GM04503 (cell line): ENCODE data around the gene GAREM1.

Experiments
- DNase-seq: peaks from one replicate; pipeline ENCODE4 v3.0.0-alpha.2; 2012; ENCODE audit warnings: low read depth

The GAREM1 gene

GRCh38 chr18:32459361-32460101 is 11.2 kb downstream of the GAREM1 start:
- DNase-seq: no peak

GRCh38 chr18:32455361-32455760 is 15.3 kb downstream of the GAREM1 start:
- DNase-seq: no peak

DNA sequence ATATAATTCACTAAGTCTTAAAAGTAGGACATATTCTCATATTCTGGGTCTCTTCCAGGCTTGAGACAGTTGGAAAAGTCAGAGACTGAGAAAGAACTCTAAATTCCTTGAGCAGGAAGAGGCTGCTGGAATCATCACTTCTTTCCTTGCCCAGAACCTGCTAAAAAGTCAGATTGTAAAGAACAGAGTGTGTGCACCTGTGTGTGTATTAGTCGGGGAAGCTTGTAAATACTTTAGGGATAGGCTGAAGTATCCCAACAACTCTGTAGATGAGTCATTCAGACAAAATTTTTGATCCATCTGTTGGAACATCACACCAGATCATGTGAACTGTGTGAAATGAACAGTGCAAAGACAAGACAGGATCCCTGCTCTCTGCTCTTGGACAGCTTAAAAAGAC is 16.1 kb downstream of the GAREM1 start:
- no peak for DNase-seq

DNA sequence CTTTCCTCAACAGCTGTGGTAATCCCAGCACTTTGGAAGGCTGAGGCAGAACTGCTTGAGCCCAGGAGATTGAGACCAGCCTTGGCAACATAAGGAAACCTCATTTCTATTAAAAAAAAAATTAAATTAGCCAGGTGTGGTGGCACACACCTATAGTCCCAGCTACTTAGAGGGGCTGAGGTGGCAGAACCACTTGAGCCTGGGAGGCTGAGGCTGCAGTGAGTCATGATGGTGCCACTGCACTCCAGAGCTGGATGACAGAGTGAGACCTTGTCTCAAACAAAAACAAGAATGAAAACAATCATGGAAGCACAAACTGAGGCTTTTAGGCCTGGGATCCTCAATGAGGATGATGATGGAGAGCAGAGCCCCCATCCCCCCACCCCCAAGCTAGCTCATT is 19.8 kb downstream of the GAREM1 start:
- DNase-seq: no peak

DNA sequence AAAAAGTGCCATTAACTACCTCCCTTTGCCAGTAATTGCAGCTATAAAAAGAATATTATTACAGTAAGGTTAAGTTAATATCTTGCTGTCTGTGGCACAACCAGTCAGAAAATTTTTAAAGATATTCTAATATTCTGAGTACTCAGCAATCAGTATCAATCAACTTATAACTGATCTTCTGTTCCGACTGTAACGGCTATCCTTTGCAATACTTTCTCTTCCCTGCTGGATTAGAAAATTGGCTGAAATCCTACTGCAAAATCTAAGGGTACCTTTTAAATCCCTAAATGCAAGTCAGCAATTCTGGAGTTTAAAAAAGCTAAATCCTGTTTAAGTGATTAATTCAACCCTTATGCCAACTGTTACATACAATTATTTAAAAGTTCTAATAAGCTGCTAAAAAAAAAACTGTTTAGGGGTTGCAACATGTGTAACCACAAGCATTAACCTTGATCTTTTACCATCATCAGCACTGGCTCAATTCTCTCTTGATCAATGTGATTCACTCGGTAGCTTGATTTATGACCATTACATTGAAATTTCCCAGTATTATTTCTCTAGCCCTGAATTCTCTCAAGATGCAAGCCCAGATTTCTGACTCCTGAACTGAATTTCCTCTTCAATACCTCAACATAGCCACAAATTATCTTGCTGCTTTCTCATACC is 20.5 kb downstream of the GAREM1 start:
- no peak for DNase-seq

- DNase-seq: no peak
These were observed 23.9 kb downstream of the GAREM1 start for GRCh38 chr18:32446780-32447179.

- DNase-seq: no peak
These were observed 24.8 kb downstream of the GAREM1 start for GRCh38 chr18:32445846-32446245.

GRCh38 chr18:32443706-32444215 is 26.9 kb downstream of the GAREM1 start:
- no peak for DNase-seq

DNA sequence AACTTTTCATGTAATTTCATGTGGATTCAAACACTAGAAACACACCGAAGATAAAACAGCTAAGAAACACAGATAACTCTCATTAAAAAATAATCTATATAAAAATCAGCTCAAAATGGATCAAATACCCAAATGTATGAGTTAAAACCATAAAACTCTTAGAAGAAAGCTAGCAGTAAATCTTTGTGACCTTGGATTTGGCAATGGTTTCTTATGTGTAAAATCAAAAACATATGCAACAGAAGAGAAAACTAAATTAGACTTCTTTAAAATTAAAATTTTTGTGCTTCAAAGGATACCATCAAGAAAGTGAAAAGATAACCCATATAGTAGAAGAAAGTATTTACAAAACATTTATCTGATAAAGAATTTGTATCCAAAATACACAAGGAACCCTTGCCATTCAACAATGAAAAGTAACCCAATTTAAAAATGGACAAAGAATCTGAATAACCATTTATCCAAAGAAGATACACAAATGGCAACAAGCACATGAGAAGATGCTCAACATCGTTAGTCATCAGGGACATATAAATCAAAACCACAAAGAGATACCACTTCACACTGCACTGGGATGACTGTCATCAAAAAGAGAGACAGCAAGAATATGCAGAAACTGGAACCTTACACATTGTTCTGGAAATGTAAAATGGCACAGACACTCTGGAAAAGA is 27.5 kb downstream of the GAREM1 start:
- no peak for DNase-seq

DNA sequence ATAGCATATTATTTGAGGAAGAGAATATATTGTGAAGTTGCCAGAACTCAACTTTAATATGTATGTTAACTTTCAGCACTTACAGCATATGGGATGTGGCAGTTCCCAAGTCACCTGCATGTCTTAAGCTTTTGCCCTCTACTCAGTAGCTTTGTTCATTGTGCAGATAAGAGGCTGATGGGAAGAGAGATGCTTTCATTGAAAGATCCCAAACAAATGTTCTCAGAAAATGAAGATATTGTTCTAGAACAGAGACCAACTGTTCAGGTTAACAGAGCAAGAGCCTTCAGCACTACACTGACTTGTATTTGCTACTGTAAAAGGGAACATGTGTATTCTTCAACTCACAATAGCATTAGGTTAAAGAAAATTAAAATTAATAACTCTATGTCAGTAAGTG is 28.1 kb downstream of the GAREM1 start:
- DNase-seq: no peak

DNA sequence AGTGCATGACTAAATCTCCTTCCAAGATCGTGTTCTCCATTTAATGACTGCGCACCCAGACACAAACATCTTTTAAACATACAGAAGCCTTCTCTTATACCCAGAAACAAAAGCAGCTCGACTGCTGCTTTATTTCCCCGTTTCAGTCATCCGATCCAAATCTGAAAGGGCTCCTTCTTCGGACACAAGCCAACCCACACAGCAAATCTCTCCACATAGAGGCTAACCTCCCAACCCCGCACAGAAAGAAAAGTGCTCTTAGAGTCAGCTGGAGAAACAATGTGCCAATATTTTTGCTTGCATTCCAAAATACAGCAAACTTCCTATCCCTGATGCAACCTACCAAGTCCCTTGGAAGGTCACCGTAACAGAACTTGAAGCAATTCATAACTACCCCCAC is 29.1 kb downstream of the GAREM1 start:
- DNase-seq: no peak

DNA sequence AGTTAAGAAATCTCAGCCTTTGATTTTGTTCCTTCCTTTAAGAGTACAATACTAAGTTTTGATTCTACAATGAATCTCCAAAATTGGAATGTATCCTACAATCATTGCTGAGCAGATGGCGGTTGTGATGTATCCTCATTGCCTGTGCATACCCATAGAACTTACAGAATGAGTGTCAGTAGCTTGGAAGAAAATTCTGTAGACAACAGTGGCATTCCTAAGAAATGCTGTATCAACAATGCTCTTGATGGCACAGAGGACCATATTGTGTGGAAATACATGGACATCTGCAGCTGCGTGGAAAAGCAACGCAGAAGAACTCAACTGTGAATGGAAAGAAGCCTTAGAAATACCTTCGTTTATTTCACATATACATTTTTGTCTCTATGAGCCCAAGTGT is 30.2 kb downstream of the GAREM1 start:
- DNase-seq: no peak

GRCh38 chr18:32439802-32440201 is 30.9 kb downstream of the GAREM1 start:
- no peak for DNase-seq

- DNase-seq: no peak
These were observed 31.4 kb downstream of the GAREM1 start for GRCh38 chr18:32439241-32439640.

GRCh38 chr18:32438173-32438572 is 32.5 kb downstream of the GAREM1 start:
- DNase-seq: no peak

- DNase-seq: no peak
These were observed 33.4 kb downstream of the GAREM1 start for GRCh38 chr18:32437100-32437834.

DNA sequence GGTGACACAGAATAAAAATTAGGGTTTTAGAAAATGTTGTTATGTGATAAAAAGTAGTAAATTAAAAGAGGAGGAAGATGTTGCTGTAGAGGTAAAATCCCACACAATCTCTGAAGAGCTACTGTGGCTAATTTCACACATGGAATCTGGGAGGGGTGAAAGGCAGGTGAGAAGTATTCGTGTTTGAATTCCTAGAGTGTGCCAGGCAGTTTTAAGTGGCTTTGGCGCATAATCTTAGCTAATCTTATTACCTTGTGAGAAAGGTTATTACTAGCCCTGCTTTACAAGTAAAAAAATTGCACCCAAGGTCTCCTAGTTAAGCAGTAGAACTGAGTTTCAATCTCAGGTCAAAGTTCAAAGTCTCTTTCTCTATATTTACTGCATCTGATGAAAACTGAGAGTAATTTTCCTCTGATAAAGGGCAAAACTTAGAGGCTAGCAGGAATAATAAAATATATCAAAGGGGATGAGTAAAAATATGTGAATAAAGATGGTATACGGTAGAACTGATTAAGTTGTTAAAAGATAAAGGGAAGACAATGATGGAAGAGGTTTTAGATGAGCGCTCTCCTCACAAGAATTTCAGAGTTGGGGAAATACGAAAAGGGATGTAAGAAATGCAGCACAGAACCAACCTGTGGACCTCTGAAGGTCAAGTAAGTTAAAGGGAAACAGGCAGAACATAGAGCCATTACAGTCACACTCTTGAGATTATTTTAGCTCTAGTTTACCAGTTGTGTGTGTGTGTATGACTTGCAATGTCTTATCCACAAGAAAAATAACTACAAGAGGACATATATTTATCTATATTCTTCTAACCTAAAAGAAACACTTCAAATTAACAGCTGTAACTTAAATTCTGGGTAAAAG is 34.8 kb downstream of the GAREM1 start:
- DNase-seq: no peak

- no peak for DNase-seq
These were observed 38.9 kb downstream of the GAREM1 start for GRCh38 chr18:32431753-32432152.

- no peak for DNase-seq
These were observed 41.3 kb downstream of the GAREM1 start for GRCh38 chr18:32429402-32429801.

- DNase-seq: no peak
These were observed 43.4 kb downstream of the GAREM1 start for GRCh38 chr18:32427084-32427900.

DNA sequence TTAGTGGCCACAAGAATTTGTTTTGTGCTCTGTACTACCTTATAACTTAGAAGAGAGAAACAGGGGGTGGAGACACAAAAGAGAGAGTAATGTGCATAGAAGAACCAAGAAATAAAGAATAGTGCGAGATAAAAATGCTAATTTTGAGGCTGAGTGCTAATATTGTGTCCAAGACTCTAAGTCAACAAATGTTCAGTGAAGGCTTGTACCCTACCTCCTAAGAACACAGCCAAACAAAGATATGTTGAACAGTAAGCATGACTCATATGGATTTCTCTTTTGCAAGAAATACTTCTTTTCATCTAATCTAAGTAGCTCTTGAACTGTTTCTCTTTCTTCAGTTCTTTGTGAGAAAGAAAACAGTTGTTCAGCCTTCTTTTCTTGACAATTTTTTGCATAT is 45.2 kb downstream of the GAREM1 start:
- DNase-seq: no peak
